Measurements from ENCODE around the gene DCP2.

- TF ChIP-seq POLR2AphosphoS5 (IDR thresholded peaks at IDR 0.05; ENCODE audit: low read depth, low read length) (no peak), TAF1 (IDR thresholded peaks at IDR 0.05; ENCODE audit: borderline replicate concordance, insufficient read depth, low read length) (no peak)
Measured at GRCh38 chr5:112930082-112930344, 46.6 kb upstream of the DCP2 start.

All from PFSK-1 (cell line).